ENCODE results near the gene TRAP1.

GRCh38 chr16:3664187-3664896, 53.0 kb downstream of the TRAP1 start:
- TF ChIP-seq SUZ12 (IDR thresholded peaks at IDR 0.05; ENCODE audit: extremely low read depth, insufficient read depth, insufficient read length) = no peak
- no peak for TF ChIP-seq ZNF274 (IDR thresholded peaks at IDR 0.05; ENCODE audit: low read depth, low read length)
- no peak for TF ChIP-seq YY1 (IDR thresholded peaks at IDR 0.05; ENCODE audit: insufficient read depth, insufficient read length)
